Measurements from ENCODE around the gene ZNF70. TPM values are rescaled to one million over a fixed set of nuclear protein-coding genes. Genes with fewer than 3 reads are reported as not detected.

The ZNF70 gene
- total and polyA plus RNA-seq, 4 donors: 4.3 to 11.2 (median 7.7) TPM

GRCh38 chr22:23752090-23752691, 1.3 kb upstream of the ZNF70 start:
- Histone ChIP-seq H3K27me3 (ENCODE audit: control insufficient read depth, insufficient read depth, low read length) (no peaks in the 10 kb centered on the region), H3K4me3 (ENCODE audit: low read depth, low read length) (no peak overlapping the region), H3K4me1 (ENCODE audit: control insufficient read depth, insufficient read depth, low read length) (peaks cover 17% of the 10 kb centered on the region), H3K27ac (ENCODE audit: low read depth, low read length) (no peak overlapping the region), H3K9me3 (ENCODE audit: control insufficient read depth, insufficient read depth, low read length) (no peaks in the 10 kb centered on the region), H3K36me3 (ENCODE audit: control insufficient read depth, insufficient read depth, low read length) (no peaks in the 10 kb centered on the region)
- no peak for DNase-seq (ENCODE audit: low read depth in 4 of 6, low spot score in 6 of 6)
- WGBS (ENCODE audit: insufficient coverage): 91% methylated on average over 5 of the region's 9 CpGs

DNA sequence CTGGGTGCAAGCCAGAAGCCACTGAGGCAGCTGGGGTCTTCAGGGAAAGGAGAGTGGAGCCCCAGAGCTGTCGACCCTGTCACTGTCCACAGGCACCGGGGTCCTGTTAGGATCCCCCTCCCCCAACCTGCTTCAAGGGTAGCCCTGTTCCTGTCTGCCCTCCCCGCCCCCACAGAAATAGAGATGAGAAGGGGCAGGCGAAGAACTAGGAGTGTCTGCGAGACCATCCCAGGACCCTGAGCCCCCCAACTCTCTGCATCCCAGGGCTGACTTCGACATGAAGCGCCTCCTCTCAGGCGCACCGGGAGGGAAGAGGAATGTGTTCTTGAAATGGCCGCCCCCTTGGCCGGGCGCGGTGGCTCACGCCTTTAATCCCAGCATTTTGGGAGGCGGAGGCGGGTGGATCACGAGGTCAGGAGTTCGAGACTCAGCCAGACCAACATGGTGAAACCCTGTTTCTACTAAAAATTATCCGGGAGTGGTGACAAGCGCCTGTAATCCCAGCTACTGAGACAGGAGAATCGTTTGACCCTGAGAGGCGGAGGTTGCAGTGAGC, 607 bp upstream of the ZNF70 start:
- DNase-seq (ENCODE audit: low read depth in 4 of 6, low spot score in 6 of 6): peak in 2 of 6 donors; percentile 32 to 80
- no peaks in the 10 kb centered on the region for H3K36me3 ChIP-seq (ENCODE audit: control insufficient read depth, insufficient read depth, low read length)
- WGBS (ENCODE audit: insufficient coverage): 8% methylated on average over 16 of the region's 22 CpGs

GRCh38 chr22:23750367-23750713, 572 bp downstream of the ZNF70 start:
- no peaks in the 10 kb centered on the region for H3K27me3 ChIP-seq (ENCODE audit: control insufficient read depth, insufficient read depth, low read length)
- H3K9me3 ChIP-seq (ENCODE audit: control insufficient read depth, insufficient read depth, low read length): no peaks in the 10 kb centered on the region
- peak overlapping the region; percentile 57 for H3K4me3 ChIP-seq (ENCODE audit: low read depth, low read length)
- DNase-seq (ENCODE audit: low read depth in 4 of 6, low spot score in 6 of 6): no peak
- H3K36me3 ChIP-seq (ENCODE audit: control insufficient read depth, insufficient read depth, low read length): no peaks in the 10 kb centered on the region
- WGBS (ENCODE audit: insufficient coverage): 39% methylated on average over 5 of the region's 5 CpGs
- peak overlapping the region; percentile 41 for H3K27ac ChIP-seq (ENCODE audit: low read depth, low read length)
- H3K4me1 ChIP-seq (ENCODE audit: control insufficient read depth, insufficient read depth, low read length): peaks cover 17% of the 10 kb centered on the region

More for the DNA sequence above, 607 bp upstream of the ZNF70 start:
- H3K4me3 ChIP-seq (ENCODE audit: low read depth, low read length): peak overlapping the region; percentile 78
- no peaks in the 10 kb centered on the region for H3K27me3 ChIP-seq (ENCODE audit: control insufficient read depth, insufficient read depth, low read length)
- H3K27ac ChIP-seq (ENCODE audit: low read depth, low read length): peak overlapping the region; percentile 91
- H3K9me3 ChIP-seq (ENCODE audit: control insufficient read depth, insufficient read depth, low read length): no peaks in the 10 kb centered on the region
- H3K4me1 ChIP-seq (ENCODE audit: control insufficient read depth, insufficient read depth, low read length): peaks cover 17% of the 10 kb centered on the region

- peak overlapping the region; percentile 4 for H3K27ac ChIP-seq (ENCODE audit: low read depth, low read length)
- no peaks in the 10 kb centered on the region for H3K27me3 ChIP-seq (ENCODE audit: control insufficient read depth, insufficient read depth, low read length)
- H3K4me3 ChIP-seq (ENCODE audit: low read depth, low read length): peak overlapping the region; percentile 57
- WGBS (ENCODE audit: insufficient coverage): 85% methylated on average over 10 of the region's 12 CpGs
- no peaks in the 10 kb centered on the region for H3K9me3 ChIP-seq (ENCODE audit: control insufficient read depth, insufficient read depth, low read length)
- peak in 1 of 6 donors; percentile 56 for DNase-seq (ENCODE audit: low read depth in 4 of 6, low spot score in 6 of 6)
- peaks cover 17% of the 10 kb centered on the region for H3K4me1 ChIP-seq (ENCODE audit: control insufficient read depth, insufficient read depth, low read length)
- H3K36me3 ChIP-seq (ENCODE audit: control insufficient read depth, insufficient read depth, low read length): peaks cover under 1% of the 10 kb centered on the region
These were observed 1.0 kb downstream of the ZNF70 start for GRCh38 chr22:23749841-23750301.

GRCh38 chr22:23745791-23746190, 5.1 kb downstream of the ZNF70 start:
- DNase-seq (ENCODE audit: low read depth in 4 of 6, low spot score in 6 of 6): no peak
- WGBS (ENCODE audit: insufficient coverage): 85% methylated on average over 6 of the region's 6 CpGs
- peaks cover 39% of the 10 kb centered on the region for H3K36me3 ChIP-seq (ENCODE audit: control insufficient read depth, insufficient read depth, low read length)
- H3K27me3 ChIP-seq (ENCODE audit: control insufficient read depth, insufficient read depth, low read length): no peaks in the 10 kb centered on the region
- H3K4me1 ChIP-seq (ENCODE audit: control insufficient read depth, insufficient read depth, low read length): peaks cover 11% of the 10 kb centered on the region
- no peak overlapping the region for H3K27ac ChIP-seq (ENCODE audit: low read depth, low read length)
- H3K9me3 ChIP-seq (ENCODE audit: control insufficient read depth, insufficient read depth, low read length): no peaks in the 10 kb centered on the region
- no peak overlapping the region for H3K4me3 ChIP-seq (ENCODE audit: low read depth, low read length)

GRCh38 chr22:23744485-23744884, 6.4 kb downstream of the ZNF70 start:
- H3K36me3 ChIP-seq (ENCODE audit: control insufficient read depth, insufficient read depth, low read length): peaks cover 40% of the 10 kb centered on the region

GRCh38 chr22:23744001-23744400, 6.9 kb downstream of the ZNF70 start:
- no peak for DNase-seq (ENCODE audit: low read depth in 4 of 6, low spot score in 6 of 6)
- H3K27ac ChIP-seq (ENCODE audit: low read depth, low read length): no peak overlapping the region
- WGBS (ENCODE audit: insufficient coverage): 93% methylated on average over 12 of the region's 13 CpGs
- no peaks in the 10 kb centered on the region for H3K9me3 ChIP-seq (ENCODE audit: control insufficient read depth, insufficient read depth, low read length)
- H3K36me3 ChIP-seq (ENCODE audit: control insufficient read depth, insufficient read depth, low read length): peaks cover 40% of the 10 kb centered on the region
- no peak overlapping the region for H3K4me3 ChIP-seq (ENCODE audit: low read depth, low read length)
- peaks cover 7% of the 10 kb centered on the region for H3K4me1 ChIP-seq (ENCODE audit: control insufficient read depth, insufficient read depth, low read length)
- no peaks in the 10 kb centered on the region for H3K27me3 ChIP-seq (ENCODE audit: control insufficient read depth, insufficient read depth, low read length)

More at GRCh38 chr22:23744485-23744884, 6.4 kb downstream of the ZNF70 start:
- Histone ChIP-seq H3K9me3 (ENCODE audit: control insufficient read depth, insufficient read depth, low read length) (no peaks in the 10 kb centered on the region), H3K27ac (ENCODE audit: low read depth, low read length) (no peak overlapping the region), H3K4me1 (ENCODE audit: control insufficient read depth, insufficient read depth, low read length) (peaks cover 7% of the 10 kb centered on the region), H3K27me3 (ENCODE audit: control insufficient read depth, insufficient read depth, low read length) (no peaks in the 10 kb centered on the region), H3K4me3 (ENCODE audit: low read depth, low read length) (no peak overlapping the region)
- WGBS (ENCODE audit: insufficient coverage): 96% methylated on average over 12 of the region's 14 CpGs
- DNase-seq (ENCODE audit: low read depth in 4 of 6, low spot score in 6 of 6): no peak

DNA sequence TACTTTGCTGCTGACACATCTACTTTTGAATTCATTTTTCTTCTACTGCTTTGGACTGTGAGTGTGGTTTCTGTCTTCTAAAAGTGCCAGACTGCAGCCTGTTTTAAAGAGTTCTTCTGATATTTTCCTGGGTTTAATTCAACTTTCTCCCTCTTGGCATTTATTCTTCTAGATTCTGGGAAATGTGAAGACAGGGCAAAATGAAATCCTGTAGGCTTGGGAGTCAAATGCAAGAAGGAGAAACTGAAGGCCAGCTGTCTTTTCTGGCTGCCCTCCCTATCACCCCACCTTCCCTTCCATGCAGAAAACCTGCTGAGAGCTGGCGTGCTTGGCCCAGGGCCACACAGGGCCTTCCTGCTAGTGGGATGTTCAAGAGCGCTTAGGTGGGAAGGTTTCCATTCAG, 7.6 kb downstream of the ZNF70 start:
- H3K27ac ChIP-seq (ENCODE audit: low read depth, low read length): peak overlapping the region; percentile 35
- WGBS (ENCODE audit: insufficient coverage): 33% methylated on average over 2 of the region's 2 CpGs
- H3K4me1 ChIP-seq (ENCODE audit: control insufficient read depth, insufficient read depth, low read length): peaks cover 7% of the 10 kb centered on the region
- H3K4me3 ChIP-seq (ENCODE audit: low read depth, low read length): no peak overlapping the region
- no peaks in the 10 kb centered on the region for H3K27me3 ChIP-seq (ENCODE audit: control insufficient read depth, insufficient read depth, low read length)
- no peaks in the 10 kb centered on the region for H3K9me3 ChIP-seq (ENCODE audit: control insufficient read depth, insufficient read depth, low read length)
- H3K36me3 ChIP-seq (ENCODE audit: control insufficient read depth, insufficient read depth, low read length): peaks cover 40% of the 10 kb centered on the region
- peak in 1 of 6 donors; percentile 81 for DNase-seq (ENCODE audit: low read depth in 4 of 6, low spot score in 6 of 6)

DNA sequence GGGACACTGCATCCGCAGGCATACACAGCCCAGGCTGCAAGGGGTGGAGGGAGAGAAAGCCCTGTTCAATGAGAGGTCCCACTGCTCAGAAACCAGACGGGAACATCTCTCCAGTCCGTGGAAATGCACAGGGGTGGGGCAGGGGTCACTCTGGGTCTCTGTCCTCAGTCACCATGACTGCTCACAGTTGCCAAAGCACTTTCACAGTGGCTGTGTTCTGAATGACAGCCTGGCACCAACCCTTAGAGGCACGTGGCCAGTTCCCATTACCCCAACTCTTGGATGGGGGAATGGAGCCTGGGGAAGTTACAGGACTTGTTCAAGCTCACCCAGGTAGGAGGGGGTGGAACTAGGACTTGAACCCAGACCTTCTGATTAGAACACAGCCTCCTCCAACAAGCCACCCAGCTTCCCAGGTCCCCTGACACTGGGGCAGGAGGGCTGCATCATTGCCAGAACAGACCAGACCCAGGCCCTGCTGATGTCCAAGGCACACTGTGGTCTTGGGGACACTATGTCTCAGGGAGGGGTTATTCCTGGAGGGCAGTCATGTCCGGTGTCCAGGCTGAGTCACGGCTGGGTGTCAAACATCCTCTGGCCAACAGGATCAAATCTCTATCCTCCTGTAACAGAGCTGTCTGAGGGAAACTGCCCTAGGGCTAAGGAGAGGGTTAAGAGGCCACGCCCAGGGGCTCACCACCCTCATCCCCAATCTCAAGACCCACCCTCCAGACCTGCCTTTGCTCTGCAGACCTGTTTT, 8.2 kb downstream of the ZNF70 start:
- Histone ChIP-seq H3K36me3 (ENCODE audit: control insufficient read depth, insufficient read depth, low read length) (peaks cover 40% of the 10 kb centered on the region), H3K27ac (ENCODE audit: low read depth, low read length) (peak overlapping the region; percentile 35), H3K9me3 (ENCODE audit: control insufficient read depth, insufficient read depth, low read length) (no peaks in the 10 kb centered on the region), H3K4me3 (ENCODE audit: low read depth, low read length) (no peak overlapping the region), H3K27me3 (ENCODE audit: control insufficient read depth, insufficient read depth, low read length) (no peaks in the 10 kb centered on the region), H3K4me1 (ENCODE audit: control insufficient read depth, insufficient read depth, low read length) (peaks cover 7% of the 10 kb centered on the region)
- 67% methylated on average over 4 of the region's 7 CpGs for WGBS (ENCODE audit: insufficient coverage)
- DNase-seq (ENCODE audit: low read depth in 4 of 6, low spot score in 6 of 6): no peak

Measured in spinal cord (tissue), 10 donors.